GM23338 (cell line): ENCODE results near the gene GNG10. TPM values are rescaled to one million over a fixed set of nuclear protein-coding genes. Genes with fewer than 3 reads are reported as not detected.

Experiments
- ATAC-seq: fragments of 200-7000 bp; cut with Tn5 transposase; 3 replicates; pipeline ENCODE4 v1.9.1; 2020
- DNase-seq: peaks from one replicate; pipeline ENCODE4 v3.0.0-alpha.2; 2015; ENCODE audit warnings: low spot score
- H2AFZ ChIP-seq: fragments of 200-600 bp; sonication (generic); 2 replicates; pipeline ENCODE4 v1.8.0; 2016; ENCODE audit warnings: antibody characterized with exemption, mild to moderate bottlenecking, moderate library complexity
- H3F3A ChIP-seq: fragments of 200-600 bp; sonication (generic); replicated peaks from 2 replicates; pipeline ENCODE4 v1.8.0; 2017; ENCODE audit warnings: antibody characterized with exemption, mixed run types, low read depth
- H3K27ac ChIP-seq: fragments of 200-600 bp; sonication (generic); 2 replicates; pipeline ENCODE4 v1.6.1; 2016; ENCODE audit warnings: low read depth
- H3K27me3 ChIP-seq: fragments of 200-600 bp; sonication (generic); 2 replicates; pipeline ENCODE4 v1.8.0; 2016; ENCODE audit warnings: mild to moderate bottlenecking, mixed run types, moderate library complexity; ENCODE audit not compliant: insufficient read depth
- H3K36me3 ChIP-seq: fragments of 200-600 bp; sonication (generic); 2 replicates; pipeline ENCODE4 v1.8.0; 2016; ENCODE audit warnings: mild to moderate bottlenecking; ENCODE audit not compliant: insufficient read depth
- H3K4me1 ChIP-seq: fragments of 200-600 bp; sonication (generic); 2 replicates; pipeline ENCODE4 v1.8.0; 2016; ENCODE audit warnings: mild to moderate bottlenecking, moderate library complexity; ENCODE audit not compliant: insufficient read depth
- H3K4me2 ChIP-seq: fragments of 200-600 bp; sonication (generic); 2 replicates; pipeline ENCODE4 v1.7.1; 2017; ENCODE audit warnings: mixed run types
- H3K4me3 ChIP-seq: fragments of 200-600 bp; sonication (generic); 2 replicates; pipeline ENCODE4 v1.6.1; 2016; ENCODE audit warnings: mixed run types
- H3K79me2 ChIP-seq: fragments of 200-600 bp; sonication (generic); replicated peaks from 2 replicates; pipeline ENCODE4 v1.8.0; 2017; ENCODE audit warnings: mild to moderate bottlenecking; ENCODE audit not compliant: insufficient read depth
- H3K9me2 ChIP-seq: fragments of 200-600 bp; sonication (generic); 2 replicates; pipeline ENCODE4 v1.8.0; 2017; ENCODE audit not compliant: insufficient read depth
- H4K20me1 ChIP-seq: fragments of 200-600 bp; sonication (generic); replicated peaks from 2 replicates; pipeline ENCODE4 v1.8.0; 2017; ENCODE audit warnings: mild to moderate bottlenecking; ENCODE audit not compliant: insufficient read depth
- H3K27ac Mint-ChIP-seq: 2 replicates; pipeline ENCODE4 v1.8.0; 2020; ENCODE audit warnings: inconsistent platforms, mild to moderate bottlenecking, moderate library complexity, mixed read lengths
- H3K27me3 Mint-ChIP-seq: 3 replicates; pipeline ENCODE4 v1.8.0; 2022; ENCODE audit warnings: low read depth, mild to moderate bottlenecking, moderate library complexity, mixed read lengths, inconsistent platforms; ENCODE audit not compliant: insufficient read depth, poor library complexity
- H3K36me3 Mint-ChIP-seq: 3 replicates; pipeline ENCODE4 v1.8.0; 2021; ENCODE audit warnings: low read depth, mild to moderate bottlenecking, inconsistent platforms, moderate library complexity, mixed read lengths
- H3K4me1 Mint-ChIP-seq: 3 replicates; pipeline ENCODE4 v1.8.0; 2020; ENCODE audit warnings: mild to moderate bottlenecking, inconsistent platforms, mixed read lengths
- H3K4me3 Mint-ChIP-seq: 3 replicates; pipeline ENCODE4 v1.8.0; 2021; ENCODE audit warnings: moderate library complexity, mild to moderate bottlenecking, inconsistent platforms, mixed read lengths
- H3K9me3 Mint-ChIP-seq: 3 replicates; pipeline ENCODE4 v1.8.0; 2020; ENCODE audit warnings: moderate library complexity, mild to moderate bottlenecking, inconsistent platforms, mixed read lengths
- CREB1 ChIP-seq: fragments of 250-450 bp; sonication (Bioruptor Pico); IDR thresholded peaks from 2 replicates; pipeline ENCODE4 v1.5.0; 2020; ENCODE audit warnings: low read depth, mild to moderate bottlenecking, moderate library complexity
- EZH2 ChIP-seq: fragments of 200-600 bp; sonication (generic); IDR thresholded peaks from one replicate; pipeline ENCODE4 v1.8.0; 2017; ENCODE audit warnings: antibody characterized with exemption, mild to moderate bottlenecking, low read depth; ENCODE audit not compliant: unreplicated experiment
- EZH2phosphoT487 ChIP-seq: fragments of 200-600 bp; sonication (generic); IDR thresholded peaks from one replicate; pipeline ENCODE4 v1.8.1; 2018; ENCODE audit warnings: antibody characterized with exemption; ENCODE audit not compliant: unreplicated experiment
- JUNB ChIP-seq: IDR thresholded peaks from one replicate; pipeline ENCODE4 v1.6.1; 2016; ENCODE audit warnings: antibody characterized with exemption; ENCODE audit not compliant: unreplicated experiment
- NANOG ChIP-seq: IDR thresholded peaks from 2 replicates; pipeline ENCODE4 v1.6.1; 2016; ENCODE audit warnings: antibody characterized with exemption, borderline replicate concordance
- POLR2AphosphoS5 ChIP-seq: IDR thresholded peaks from 2 replicates; pipeline ENCODE4 v1.6.1; 2016; ENCODE audit warnings: antibody characterized with exemption, low read depth
- STAT1 ChIP-seq: IDR thresholded peaks from one replicate; pipeline ENCODE4 v1.6.1; 2016; ENCODE audit warnings: antibody characterized with exemption; ENCODE audit not compliant: unreplicated experiment
- ZNF114 ChIP-seq: fragments of 250-450 bp; sonication (Bioruptor Pico); IDR thresholded peaks from 2 replicates; pipeline ENCODE4 v1.5.0; 2020; ENCODE audit warnings: mild to moderate bottlenecking, moderate library complexity
- ZNF331 ChIP-seq: fragments of 250-450 bp; sonication (Bioruptor Pico); IDR thresholded peaks from 2 replicates; pipeline ENCODE4 v1.5.0; 2020; ENCODE audit warnings: low read depth, mild to moderate bottlenecking, moderate library complexity
- polyA plus RNA-seq: library from polyadenylated mRNA; unstranded; fragments of >200 nt; fragmentation: Nextera tagmentation; extraction: Ambion mirVana; gene quantifications from 2 replicates; pipeline ENCODE4 v1.2.1, GENCODE V29; 2016
- total RNA-seq: library from RNA; depleted of rRNA; stranded (reverse); fragments of >200 nt; shearing (Covaris generic); gene quantifications from 2 replicates; pipeline ENCODE4 v1.2.3, GENCODE V29; 2014
- TF ChIP-seq, protein P1 (sequence below): fragments of 250-450 bp; sonication (Bioruptor Pico); IDR thresholded peaks from 2 replicates; pipeline ENCODE4 v1.5.0; 2020; ENCODE audit warnings: mild to moderate bottlenecking, moderate library complexity
- TF ChIP-seq, protein P2 (sequence below): IDR thresholded peaks from one replicate; pipeline ENCODE4 v1.6.1; 2018; ENCODE audit warnings: antibody characterized with exemption; ENCODE audit not compliant: unreplicated experiment
- TF ChIP-seq, protein P3 (sequence below), 2 experiments: fragments of 200-600 bp in 1 of 2; sonication (generic) in 1 of 2; conservative IDR thresholded peaks; 2 replicates each; pipeline versions ENCODE4 v1.5.1 to v1.6.1; 2016 to 2017; ENCODE audit warnings: antibody characterized with exemption in 2 of 2, low read depth in 2 of 2, mild to moderate bottlenecking in 2 of 2, moderate library complexity in 1 of 2
- TF ChIP-seq, protein P4 (sequence below): IDR thresholded peaks from 2 replicates; pipeline ENCODE4 v1.6.1; 2016; ENCODE audit warnings: antibody characterized with exemption

The GNG10 gene
- total and polyA plus RNA-seq, 2 experiments from 2014 or later = 49.9 to 61.2 TPM

DNA sequence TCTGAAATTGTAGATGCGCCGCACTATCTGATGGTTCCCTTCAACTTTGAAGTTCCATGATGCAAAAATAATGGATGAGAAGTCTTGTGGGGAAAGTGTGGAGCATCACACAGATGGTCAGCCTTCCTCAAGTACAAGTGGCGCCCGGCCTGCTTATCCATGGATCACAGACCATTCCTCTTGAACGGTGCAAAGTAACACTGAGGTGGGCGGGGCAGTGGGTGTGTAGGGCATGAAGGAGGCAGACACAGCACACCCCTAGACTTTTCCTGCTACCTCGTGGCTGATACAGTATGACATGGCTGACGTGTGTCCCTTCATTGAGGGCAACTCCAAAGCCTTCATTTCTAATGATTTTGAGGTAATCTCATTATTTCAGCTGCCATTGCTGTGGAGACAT lies 2.5 kb upstream of the GNG10 start:
- H3K4me1 Mint-ChIP-seq = peaks cover 21% of the 10 kb centered on the region
- Histone ChIP-seq H3K4me3 (no peak overlapping the region), H3K9me2 (no peaks in the 10 kb centered on the region), H2AFZ (no peak overlapping the region), H3K36me3 (no peaks in the 10 kb centered on the region), H3K27me3 (peaks cover 18% of the 10 kb centered on the region), H3K4me2 (no peak overlapping the region), H3F3A (no peaks in the 10 kb centered on the region), H3K27ac (no peak overlapping the region), H3K4me1 (peaks cover 10% of the 10 kb centered on the region), H3K79me2 (peaks cover 12% of the 10 kb centered on the region), H4K20me1 (no peaks in the 10 kb centered on the region)
- TF ChIP-seq STAT1 (no peak), POLR2AphosphoS5 (no peak), NANOG (no peak), JUNB (no peak), ZNF331 (no peak), ZNF114 (CRISPR knock-in tag) (no peak), EZH2phosphoT487 (no peak), CREB1 (CRISPR knock-in tag) (no peak), EZH2 (no peak)
- TF ChIP-seq, protein P1, sequence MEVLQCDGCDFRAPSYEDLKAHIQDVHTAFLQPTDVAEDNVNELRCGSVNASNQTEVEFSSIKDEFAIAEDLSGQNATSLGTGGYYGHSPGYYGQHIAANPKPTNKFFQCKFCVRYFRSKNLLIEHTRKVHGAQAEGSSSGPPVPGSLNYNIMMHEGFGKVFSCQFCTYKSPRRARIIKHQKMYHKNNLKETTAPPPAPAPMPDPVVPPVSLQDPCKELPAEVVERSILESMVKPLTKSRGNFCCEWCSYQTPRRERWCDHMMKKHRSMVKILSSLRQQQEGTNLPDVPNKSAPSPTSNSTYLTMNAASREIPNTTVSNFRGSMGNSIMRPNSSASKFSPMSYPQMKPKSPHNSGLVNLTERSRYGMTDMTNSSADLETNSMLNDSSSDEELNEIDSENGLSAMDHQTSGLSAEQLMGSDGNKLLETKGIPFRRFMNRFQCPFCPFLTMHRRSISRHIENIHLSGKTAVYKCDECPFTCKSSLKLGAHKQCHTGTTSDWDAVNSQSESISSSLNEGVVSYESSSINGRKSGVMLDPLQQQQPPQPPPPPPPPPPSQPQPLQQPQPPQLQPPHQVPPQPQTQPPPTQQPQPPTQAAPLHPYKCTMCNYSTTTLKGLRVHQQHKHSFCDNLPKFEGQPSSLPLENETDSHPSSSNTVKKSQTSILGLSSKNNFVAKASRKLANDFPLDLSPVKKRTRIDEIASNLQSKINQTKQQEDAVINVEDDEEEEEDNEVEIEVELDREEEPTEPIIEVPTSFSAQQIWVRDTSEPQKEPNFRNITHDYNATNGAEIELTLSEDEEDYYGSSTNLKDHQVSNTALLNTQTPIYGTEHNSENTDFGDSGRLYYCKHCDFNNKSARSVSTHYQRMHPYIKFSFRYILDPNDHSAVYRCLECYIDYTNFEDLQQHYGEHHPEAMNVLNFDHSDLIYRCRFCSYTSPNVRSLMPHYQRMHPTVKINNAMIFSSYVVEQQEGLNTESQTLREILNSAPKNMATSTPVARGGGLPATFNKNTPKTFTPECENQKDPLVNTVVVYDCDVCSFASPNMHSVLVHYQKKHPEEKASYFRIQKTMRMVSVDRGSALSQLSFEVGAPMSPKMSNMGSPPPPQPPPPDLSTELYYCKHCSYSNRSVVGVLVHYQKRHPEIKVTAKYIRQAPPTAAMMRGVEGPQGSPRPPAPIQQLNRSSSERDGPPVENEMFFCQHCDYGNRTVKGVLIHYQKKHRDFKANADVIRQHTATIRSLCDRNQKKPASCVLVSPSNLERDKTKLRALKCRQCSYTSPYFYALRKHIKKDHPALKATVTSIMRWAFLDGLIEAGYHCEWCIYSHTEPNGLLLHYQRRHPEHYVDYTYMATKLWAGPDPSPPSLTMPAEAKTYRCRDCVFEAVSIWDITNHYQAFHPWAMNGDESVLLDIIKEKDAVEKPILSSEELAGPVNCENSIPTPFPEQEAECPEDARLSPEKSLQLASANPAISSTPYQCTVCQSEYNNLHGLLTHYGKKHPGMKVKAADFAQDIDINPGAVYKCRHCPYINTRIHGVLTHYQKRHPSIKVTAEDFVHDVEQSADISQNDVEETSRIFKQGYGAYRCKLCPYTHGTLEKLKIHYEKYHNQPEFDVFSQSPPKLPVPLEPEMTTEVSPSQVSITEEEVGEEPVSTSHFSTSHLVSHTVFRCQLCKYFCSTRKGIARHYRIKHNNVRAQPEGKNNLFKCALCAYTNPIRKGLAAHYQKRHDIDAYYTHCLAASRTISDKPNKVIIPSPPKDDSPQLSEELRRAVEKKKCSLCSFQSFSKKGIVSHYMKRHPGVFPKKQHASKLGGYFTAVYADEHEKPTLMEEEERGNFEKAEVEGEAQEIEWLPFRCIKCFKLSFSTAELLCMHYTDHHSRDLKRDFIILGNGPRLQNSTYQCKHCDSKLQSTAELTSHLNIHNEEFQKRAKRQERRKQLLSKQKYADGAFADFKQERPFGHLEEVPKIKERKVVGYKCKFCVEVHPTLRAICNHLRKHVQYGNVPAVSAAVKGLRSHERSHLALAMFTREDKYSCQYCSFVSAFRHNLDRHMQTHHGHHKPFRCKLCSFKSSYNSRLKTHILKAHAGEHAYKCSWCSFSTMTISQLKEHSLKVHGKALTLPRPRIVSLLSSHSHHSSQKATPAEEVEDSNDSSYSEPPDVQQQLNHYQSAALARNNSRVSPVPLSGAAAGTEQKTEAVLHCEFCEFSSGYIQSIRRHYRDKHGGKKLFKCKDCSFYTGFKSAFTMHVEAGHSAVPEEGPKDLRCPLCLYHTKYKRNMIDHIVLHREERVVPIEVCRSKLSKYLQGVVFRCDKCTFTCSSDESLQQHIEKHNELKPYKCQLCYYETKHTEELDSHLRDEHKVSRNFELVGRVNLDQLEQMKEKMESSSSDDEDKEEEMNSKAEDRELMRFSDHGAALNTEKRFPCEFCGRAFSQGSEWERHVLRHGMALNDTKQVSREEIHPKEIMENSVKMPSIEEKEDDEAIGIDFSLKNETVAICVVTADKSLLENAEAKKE (CRISPR knock-in tag) = no peak
- TF ChIP-seq, protein P2, sequence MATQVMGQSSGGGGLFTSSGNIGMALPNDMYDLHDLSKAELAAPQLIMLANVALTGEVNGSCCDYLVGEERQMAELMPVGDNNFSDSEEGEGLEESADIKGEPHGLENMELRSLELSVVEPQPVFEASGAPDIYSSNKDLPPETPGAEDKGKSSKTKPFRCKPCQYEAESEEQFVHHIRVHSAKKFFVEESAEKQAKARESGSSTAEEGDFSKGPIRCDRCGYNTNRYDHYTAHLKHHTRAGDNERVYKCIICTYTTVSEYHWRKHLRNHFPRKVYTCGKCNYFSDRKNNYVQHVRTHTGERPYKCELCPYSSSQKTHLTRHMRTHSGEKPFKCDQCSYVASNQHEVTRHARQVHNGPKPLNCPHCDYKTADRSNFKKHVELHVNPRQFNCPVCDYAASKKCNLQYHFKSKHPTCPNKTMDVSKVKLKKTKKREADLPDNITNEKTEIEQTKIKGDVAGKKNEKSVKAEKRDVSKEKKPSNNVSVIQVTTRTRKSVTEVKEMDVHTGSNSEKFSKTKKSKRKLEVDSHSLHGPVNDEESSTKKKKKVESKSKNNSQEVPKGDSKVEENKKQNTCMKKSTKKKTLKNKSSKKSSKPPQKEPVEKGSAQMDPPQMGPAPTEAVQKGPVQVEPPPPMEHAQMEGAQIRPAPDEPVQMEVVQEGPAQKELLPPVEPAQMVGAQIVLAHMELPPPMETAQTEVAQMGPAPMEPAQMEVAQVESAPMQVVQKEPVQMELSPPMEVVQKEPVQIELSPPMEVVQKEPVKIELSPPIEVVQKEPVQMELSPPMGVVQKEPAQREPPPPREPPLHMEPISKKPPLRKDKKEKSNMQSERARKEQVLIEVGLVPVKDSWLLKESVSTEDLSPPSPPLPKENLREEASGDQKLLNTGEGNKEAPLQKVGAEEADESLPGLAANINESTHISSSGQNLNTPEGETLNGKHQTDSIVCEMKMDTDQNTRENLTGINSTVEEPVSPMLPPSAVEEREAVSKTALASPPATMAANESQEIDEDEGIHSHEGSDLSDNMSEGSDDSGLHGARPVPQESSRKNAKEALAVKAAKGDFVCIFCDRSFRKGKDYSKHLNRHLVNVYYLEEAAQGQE = no peak
- TF ChIP-seq, protein P3, sequence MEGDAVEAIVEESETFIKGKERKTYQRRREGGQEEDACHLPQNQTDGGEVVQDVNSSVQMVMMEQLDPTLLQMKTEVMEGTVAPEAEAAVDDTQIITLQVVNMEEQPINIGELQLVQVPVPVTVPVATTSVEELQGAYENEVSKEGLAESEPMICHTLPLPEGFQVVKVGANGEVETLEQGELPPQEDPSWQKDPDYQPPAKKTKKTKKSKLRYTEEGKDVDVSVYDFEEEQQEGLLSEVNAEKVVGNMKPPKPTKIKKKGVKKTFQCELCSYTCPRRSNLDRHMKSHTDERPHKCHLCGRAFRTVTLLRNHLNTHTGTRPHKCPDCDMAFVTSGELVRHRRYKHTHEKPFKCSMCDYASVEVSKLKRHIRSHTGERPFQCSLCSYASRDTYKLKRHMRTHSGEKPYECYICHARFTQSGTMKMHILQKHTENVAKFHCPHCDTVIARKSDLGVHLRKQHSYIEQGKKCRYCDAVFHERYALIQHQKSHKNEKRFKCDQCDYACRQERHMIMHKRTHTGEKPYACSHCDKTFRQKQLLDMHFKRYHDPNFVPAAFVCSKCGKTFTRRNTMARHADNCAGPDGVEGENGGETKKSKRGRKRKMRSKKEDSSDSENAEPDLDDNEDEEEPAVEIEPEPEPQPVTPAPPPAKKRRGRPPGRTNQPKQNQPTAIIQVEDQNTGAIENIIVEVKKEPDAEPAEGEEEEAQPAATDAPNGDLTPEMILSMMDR (conservative IDR thresholded peaks at IDR 0.05; ENCODE audit: low read depth in 2 of 2) = no peak
- TF ChIP-seq, protein P4, sequence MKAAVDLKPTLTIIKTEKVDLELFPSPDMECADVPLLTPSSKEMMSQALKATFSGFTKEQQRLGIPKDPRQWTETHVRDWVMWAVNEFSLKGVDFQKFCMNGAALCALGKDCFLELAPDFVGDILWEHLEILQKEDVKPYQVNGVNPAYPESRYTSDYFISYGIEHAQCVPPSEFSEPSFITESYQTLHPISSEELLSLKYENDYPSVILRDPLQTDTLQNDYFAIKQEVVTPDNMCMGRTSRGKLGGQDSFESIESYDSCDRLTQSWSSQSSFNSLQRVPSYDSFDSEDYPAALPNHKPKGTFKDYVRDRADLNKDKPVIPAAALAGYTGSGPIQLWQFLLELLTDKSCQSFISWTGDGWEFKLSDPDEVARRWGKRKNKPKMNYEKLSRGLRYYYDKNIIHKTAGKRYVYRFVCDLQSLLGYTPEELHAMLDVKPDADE = no peak
- peaks cover 17% of the 10 kb centered on the region for H3K27me3 Mint-ChIP-seq
- DNase-seq (no peak), ATAC-seq (no peak)
- no peaks in the 10 kb centered on the region for H3K9me3 Mint-ChIP-seq
- peaks cover 5% of the 10 kb centered on the region for H3K36me3 Mint-ChIP-seq
- no peak overlapping the region for H3K4me3 Mint-ChIP-seq
- no peak overlapping the region for H3K27ac Mint-ChIP-seq
